PFSK-1 (cell line): ENCODE data around the gene MPP4.

Experiments
- FOXP2 ChIP-seq: optimal IDR thresholded peaks from 2 replicates; pipeline ENCODE3; 2011; ENCODE audit warnings: borderline replicate concordance, control low read depth, inconsistent platforms; ENCODE audit not compliant: insufficient read depth; ENCODE audit errors: extremely low read length, extremely low read depth
- POLR2AphosphoS5 ChIP-seq: IDR thresholded peaks from 2 replicates; pipeline ENCODE4 v1.6.1; 2012; ENCODE audit warnings: low read depth, mild to moderate bottlenecking, control low read depth, low read length, moderate library complexity
- SIN3A ChIP-seq: IDR thresholded peaks from 2 replicates; pipeline ENCODE4 v1.6.1; 2012; ENCODE audit warnings: mild to moderate bottlenecking, low read length, moderate library complexity, borderline replicate concordance; ENCODE audit not compliant: insufficient read depth
- TAF1 ChIP-seq: IDR thresholded peaks from 2 replicates; pipeline ENCODE4 v1.6.1; 2012; ENCODE audit warnings: low read length, control low read depth, borderline replicate concordance; ENCODE audit not compliant: insufficient read depth
- TF ChIP-seq, protein P1 (sequence below), 2 experiments: IDR thresholded peaks; 2 replicates each; pipeline versions ENCODE4 v1.6.1 to v1.8.0; 2011 to 2012; ENCODE audit warnings: low read depth in 2 of 2, low read length in 2 of 2, control low read depth in 1 of 2, inconsistent platforms in 1 of 2, mild to moderate bottlenecking in 1 of 2, moderate library complexity in 1 of 2; ENCODE audit not compliant: insufficient read depth in 1 of 2

MPP4 gene

DNA sequence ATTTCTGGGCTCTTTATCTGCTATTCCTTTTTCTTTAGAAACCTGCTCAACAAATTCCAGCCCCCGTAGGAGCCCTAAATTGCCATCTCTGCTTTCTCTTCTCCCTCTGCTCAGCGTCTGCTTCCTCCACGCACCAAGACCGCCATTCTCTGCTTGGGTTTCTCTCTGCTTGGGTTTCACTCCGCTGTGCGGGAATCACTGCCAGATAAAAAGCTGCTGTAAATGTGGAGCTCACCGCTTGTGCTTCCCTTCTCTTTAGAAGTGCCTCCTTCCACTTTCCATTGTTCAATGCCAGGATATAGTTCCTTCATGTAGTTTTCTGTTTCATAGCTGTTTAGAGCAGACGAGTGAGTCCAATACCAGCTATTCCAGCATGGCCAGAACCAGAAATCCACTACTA, 101.0 kb downstream of the MPP4 start:
- TF ChIP-seq FOXP2 (no peak), TAF1 (no peak), POLR2AphosphoS5 (no peak), SIN3A (no peak)
- TF ChIP-seq, protein P1, sequence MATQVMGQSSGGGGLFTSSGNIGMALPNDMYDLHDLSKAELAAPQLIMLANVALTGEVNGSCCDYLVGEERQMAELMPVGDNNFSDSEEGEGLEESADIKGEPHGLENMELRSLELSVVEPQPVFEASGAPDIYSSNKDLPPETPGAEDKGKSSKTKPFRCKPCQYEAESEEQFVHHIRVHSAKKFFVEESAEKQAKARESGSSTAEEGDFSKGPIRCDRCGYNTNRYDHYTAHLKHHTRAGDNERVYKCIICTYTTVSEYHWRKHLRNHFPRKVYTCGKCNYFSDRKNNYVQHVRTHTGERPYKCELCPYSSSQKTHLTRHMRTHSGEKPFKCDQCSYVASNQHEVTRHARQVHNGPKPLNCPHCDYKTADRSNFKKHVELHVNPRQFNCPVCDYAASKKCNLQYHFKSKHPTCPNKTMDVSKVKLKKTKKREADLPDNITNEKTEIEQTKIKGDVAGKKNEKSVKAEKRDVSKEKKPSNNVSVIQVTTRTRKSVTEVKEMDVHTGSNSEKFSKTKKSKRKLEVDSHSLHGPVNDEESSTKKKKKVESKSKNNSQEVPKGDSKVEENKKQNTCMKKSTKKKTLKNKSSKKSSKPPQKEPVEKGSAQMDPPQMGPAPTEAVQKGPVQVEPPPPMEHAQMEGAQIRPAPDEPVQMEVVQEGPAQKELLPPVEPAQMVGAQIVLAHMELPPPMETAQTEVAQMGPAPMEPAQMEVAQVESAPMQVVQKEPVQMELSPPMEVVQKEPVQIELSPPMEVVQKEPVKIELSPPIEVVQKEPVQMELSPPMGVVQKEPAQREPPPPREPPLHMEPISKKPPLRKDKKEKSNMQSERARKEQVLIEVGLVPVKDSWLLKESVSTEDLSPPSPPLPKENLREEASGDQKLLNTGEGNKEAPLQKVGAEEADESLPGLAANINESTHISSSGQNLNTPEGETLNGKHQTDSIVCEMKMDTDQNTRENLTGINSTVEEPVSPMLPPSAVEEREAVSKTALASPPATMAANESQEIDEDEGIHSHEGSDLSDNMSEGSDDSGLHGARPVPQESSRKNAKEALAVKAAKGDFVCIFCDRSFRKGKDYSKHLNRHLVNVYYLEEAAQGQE (IDR thresholded peaks at IDR 0.05; ENCODE audit: insufficient read depth in 1 of 2, low read depth in 2 of 2, low read length in 2 of 2), result no peak
